GM12878 (cell line): ENCODE results near the gene HNRNPDL. TPM values are rescaled to one million over a fixed set of nuclear protein-coding genes. Genes with fewer than 3 reads are reported as not detected.
"Not testable (repeated sequence)": the region's sequence is repeated elsewhere in the genome, so short reads cannot be mapped to it uniquely, and the experiment has no call there.

ENCODE experiments used
- ATAC-seq: fragments of 200-7000 bp; cut with Tn5 transposase; 3 replicates; pipeline ENCODE4 v1.9.1; 2020; ENCODE audit warnings: mild to moderate bottlenecking, moderate library complexity
- BruUV-seq: library from RNA; stranded (reverse); fragments of 400-500 nt; replicated peaks from 2 replicates; lab custom pipeline; 2021; lab: Mats Ljungman, UMichigan
- CTCF ChIA-PET: fragments of 300-600 bp; sonication (Branson Sonifier 250); formaldehyde crosslinking; extraction: SDS; loops from one replicate; lab custom pipeline; 2021; ENCODE audit warnings: inconsistent platforms; lab: Yijun Ruan, JAX
- POLR2A ChIA-PET: fragments of 350-600 bp; formaldehyde crosslinking; extraction: SDS; loops from one replicate; lab custom pipeline; 2021; ENCODE audit warnings: inconsistent platforms; lab: Charles Lee
- RAD21 ChIA-PET: fragments of 300-600 bp; sonication (Branson Sonifier 250); formaldehyde crosslinking; loops from one replicate; lab custom pipeline; 2023; ENCODE audit warnings: antibody characterized with exemption; ENCODE audit not compliant: unreplicated experiment; lab: Charles Lee
- SMC1A ChIA-PET: fragments of 300-600 bp; sonication (Branson Sonifier 250); formaldehyde crosslinking; loops from one replicate; lab custom pipeline; 2023; ENCODE audit not compliant: unreplicated experiment, uncharacterized antibody; lab: Charles Lee
- DNase-seq: peaks from one replicate; pipeline ENCODE4 v3.0.0-alpha.2; 2011; ENCODE audit warnings: low read depth, low spot score
- FAIRE-seq: peaks from 3 replicates; lab custom pipeline; 2011; peaks lifted over from hg19 to GRCh38; lab: Jason Lieb, UNC
- H2AFZ ChIP-seq: 2 replicates; pipeline ENCODE4 v1.6.0; 2011; ENCODE audit warnings: low read depth, low read length, control low read depth; ENCODE audit not compliant: control insufficient read depth
- H3K27ac ChIP-seq: 2 replicates; pipeline ENCODE4 v1.5.1; 2011; ENCODE audit warnings: control low read depth; ENCODE audit not compliant: control insufficient read depth, insufficient read depth
- H3K27me3 ChIP-seq, 2 experiments: replicated peaks in 1 of 2; 2 replicates each; pipeline versions ENCODE4 v1.6.0 to v1.6.1; 2011; ENCODE audit warnings: low read length in 1 of 2; ENCODE audit not compliant: control insufficient read depth in 2 of 2, insufficient read depth in 2 of 2
- H3K36me3 ChIP-seq, 2 experiments: 2 replicates each; pipeline ENCODE4 v1.5.1; 2011; ENCODE audit warnings: low read length in 1 of 2; ENCODE audit not compliant: control insufficient read depth in 2 of 2, insufficient read depth in 2 of 2
- H3K4me1 ChIP-seq: 2 replicates; pipeline ENCODE4 v1.6.1; 2011; ENCODE audit warnings: mild to moderate bottlenecking, low read length, moderate library complexity, mixed read lengths; ENCODE audit not compliant: control insufficient read depth, insufficient read depth
- H3K4me2 ChIP-seq: 2 replicates; pipeline ENCODE4 v1.6.0; 2011; ENCODE audit warnings: control low read depth; ENCODE audit not compliant: control insufficient read depth, insufficient read depth
- H3K4me3 ChIP-seq: fragments of 200-600 bp; sonication (generic); 2 replicates; pipeline ENCODE4 v1.5.1; 2016
- H3K79me2 ChIP-seq: 2 replicates; pipeline ENCODE4 v1.6.0; 2011; ENCODE audit warnings: low read length; ENCODE audit not compliant: control insufficient read depth, insufficient read depth
- H3K9ac ChIP-seq: 2 replicates; pipeline ENCODE4 v1.8.0; 2011; ENCODE audit warnings: low read length, control low read depth, mixed read lengths; ENCODE audit not compliant: control insufficient read depth, insufficient read depth
- H3K9me3 ChIP-seq: replicated peaks from 3 replicates; pipeline ENCODE4 v1.5.1; 2011; ENCODE audit warnings: mild to moderate bottlenecking, low read length; ENCODE audit not compliant: control insufficient read depth, insufficient read depth
- H4K20me1 ChIP-seq: 2 replicates; pipeline ENCODE4 v1.6.0; 2011; ENCODE audit not compliant: control insufficient read depth, insufficient read depth
- NFYB ChIP-seq: IDR thresholded peaks from 2 replicates; pipeline ENCODE4 v1.6.1; 2011; ENCODE audit warnings: low read depth, mild to moderate bottlenecking, low read length, improper control_type of control experiment, moderate library complexity; ENCODE audit not compliant: insufficient read depth
- WGBS: methylation state at CpG from one replicate; pipeline ENCODE4 v1.1.6; 2016; ENCODE audit warnings: low lambda C conversion rate; ENCODE audit not compliant: insufficient replicate concordance, insufficient coverage; ENCODE audit errors: missing lambda C conversion rate; 5-methylcytosine and 5-hydroxymethylcytosine counted together
- in situ Hi-C: fragments of 300-500 bp; cut with MboI; formaldehyde crosslinking; loops from 9 replicates; pipeline ENCODE4 v1.14.3; 2018; ENCODE audit warnings: mixed read lengths
- intact Hi-C: fragments of 100-400 bp; cut with micrococcal nuclease; formaldehyde crosslinking; loops from one replicate; pipeline ENCODE4 v1.14.2; 2022; ENCODE audit not compliant: unreplicated experiment
- polyA plus RNA-seq, 11 experiments: library from polyadenylated mRNA; depleted of rRNA in 4 of 11; unstranded in 6 of 11; stranded (reverse) in 5 of 11; fragments of >200 nt; fragmentation: Nextera tagmentation in 4 of 11; fragmentation: Illumina TruSeq in 1 of 11; extraction: Ambion mirVana in 4 of 11; extraction: Trizol in 1 of 11; gene quantifications; 1 replicate in 1 of 11; 2 replicates in 10 of 11; pipeline versions ENCODE4 v1.2.1 to v1.2.3, GENCODE V29; 2011 to 2016; ENCODE audit warnings: inconsistent platforms in 2 of 11, missing spikeins in 2 of 11, low read depth in 1 of 11
- total RNA-seq, 4 experiments: library from RNA; depleted of rRNA in 3 of 4; stranded (reverse); fragments of >200 nt in 3 of 4; fragmentation: Illumina TruSeq in 1 of 4; extraction: Trizol in 1 of 4; gene quantifications; 2 replicates each; pipeline versions ENCODE4 v1.2.1 to v1.2.3, GENCODE V29; 2013 to 2021
- TF ChIP-seq, protein P1 (sequence below): fragments of 450-650 bp; IDR thresholded peaks from 2 replicates; pipeline ENCODE4 v1.6.1; 2016; ENCODE audit warnings: mild to moderate bottlenecking

Gene HNRNPDL
- total and polyA plus RNA-seq, 10 of the 15 experiments (the other 5 are each of a cell fraction or from before 2014, with no cell fraction given), result 217 to 510 (median 345) TPM

DNA sequence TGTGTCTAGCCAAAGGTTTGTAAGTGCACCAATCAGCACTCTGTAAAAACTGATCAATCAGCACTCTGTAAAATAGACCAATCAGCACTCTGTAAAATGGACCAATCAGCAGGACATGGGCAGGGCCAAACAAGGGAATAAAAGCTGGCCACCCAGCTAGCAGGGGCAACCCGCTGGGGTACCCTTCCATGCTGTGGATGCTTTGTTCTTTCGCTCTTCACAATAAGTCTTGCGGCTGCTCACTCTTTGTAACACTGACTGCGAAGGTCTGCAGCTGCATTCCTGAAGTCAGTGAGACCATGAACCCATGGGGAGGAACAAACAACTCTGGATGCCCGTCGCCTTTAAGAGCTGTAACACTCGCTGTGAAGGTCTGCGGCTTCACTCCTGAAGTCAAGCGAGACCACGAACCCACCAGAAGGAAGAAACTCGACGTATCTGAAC, 14.3 kb downstream of the HNRNPDL start:
- ChIA-PET RAD21 (no interaction called here), CTCF (no interaction called here), SMC1A (interaction anchor here (0.9 to 1.5 kb wide), 2 partner anchors 8 to 21 kb away, joined by 3 to 5 read pairs; no protein-coding TSS in a partner anchor)
- H4K20me1 ChIP-seq, result no peaks in the 10 kb centered on the region
- no peaks in the 10 kb centered on the region for H3K9me3 ChIP-seq
- intact Hi-C loops, result loop anchor here (2.0 kb wide), 1 partner anchor 27 kb away; no protein-coding TSS in a partner anchor
- H3K4me2 ChIP-seq, result no peak overlapping the region
- ATAC-seq, result no peak
- H3K36me3 ChIP-seq, result no peaks in the 10 kb centered on the region
- H3K9ac ChIP-seq, result no peak overlapping the region
- no peak for DNase-seq
- H3K4me3 ChIP-seq, result no peak overlapping the region
- WGBS, result 21% methylated on average over 12 of the region's 12 CpGs
- no peaks in the 10 kb centered on the region for H3K4me1 ChIP-seq
- BruUV-seq, result no TSS peak
- H3K27ac ChIP-seq, result no peak overlapping the region
- no peak for FAIRE-seq
- no peaks in the 10 kb centered on the region for H3K79me2 ChIP-seq
- TF ChIP-seq NFYB, result peak; percentile 67
- TF ChIP-seq, protein P1, sequence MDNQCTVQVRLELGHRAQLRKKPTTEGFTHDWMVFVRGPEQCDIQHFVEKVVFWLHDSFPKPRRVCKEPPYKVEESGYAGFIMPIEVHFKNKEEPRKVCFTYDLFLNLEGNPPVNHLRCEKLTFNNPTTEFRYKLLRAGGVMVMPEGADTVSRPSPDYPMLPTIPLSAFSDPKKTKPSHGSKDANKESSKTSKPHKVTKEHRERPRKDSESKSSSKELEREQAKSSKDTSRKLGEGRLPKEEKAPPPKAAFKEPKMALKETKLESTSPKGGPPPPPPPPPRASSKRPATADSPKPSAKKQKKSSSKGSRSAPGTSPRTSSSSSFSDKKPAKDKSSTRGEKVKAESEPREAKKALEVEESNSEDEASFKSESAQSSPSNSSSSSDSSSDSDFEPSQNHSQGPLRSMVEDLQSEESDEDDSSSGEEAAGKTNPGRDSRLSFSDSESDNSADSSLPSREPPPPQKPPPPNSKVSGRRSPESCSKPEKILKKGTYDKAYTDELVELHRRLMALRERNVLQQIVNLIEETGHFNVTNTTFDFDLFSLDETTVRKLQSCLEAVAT, result no peak
- TF ChIP-seq, all 136 proteins: peak for 1
- H3K27me3 ChIP-seq, result no peaks in the 10 kb centered on the region
- H2AFZ ChIP-seq, result no peak overlapping the region; the same call in 1 of the 2 replicates
- in situ Hi-C loops, result no loop called here
- POLR2A ChIA-PET, result interaction anchor here (0.6 kb wide), 1 partner anchor 401 kb away, joined by 3 read pairs; no protein-coding TSS in a partner anchor

DNA sequence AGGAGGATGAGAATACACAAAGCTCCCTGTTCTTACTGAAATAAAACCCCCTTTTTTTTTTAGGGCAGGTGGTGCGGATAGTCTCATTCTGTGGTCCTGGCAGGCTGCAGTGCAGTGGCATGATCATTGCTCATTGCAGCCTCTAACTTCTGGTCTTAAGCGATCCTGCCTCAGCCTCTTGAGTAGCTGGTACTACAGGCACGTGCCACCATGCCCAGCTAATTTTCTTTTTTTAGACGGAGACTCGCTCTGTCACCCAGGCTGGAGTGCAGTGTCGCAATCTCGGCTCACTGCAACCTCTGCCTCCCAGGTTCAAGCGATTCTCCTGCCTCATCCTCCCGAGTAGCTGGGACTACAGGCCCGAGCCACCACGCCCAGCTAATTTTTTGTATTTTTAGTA, 15.2 kb downstream of the HNRNPDL start:
- RAD21 ChIA-PET, ATAC-seq, DNase-seq, H3K27me3 ChIP-seq, H3K4me1 ChIP-seq, FAIRE-seq, H3K79me2 ChIP-seq, intact Hi-C loops, H2AFZ ChIP-seq, CTCF ChIA-PET, in situ Hi-C loops, BruUV-seq, H3K9me3 ChIP-seq, H3K4me2 ChIP-seq, H3K36me3 ChIP-seq, H3K27ac ChIP-seq, H3K9ac ChIP-seq, POLR2A ChIA-PET, H4K20me1 ChIP-seq, H3K4me3 ChIP-seq: not testable (repeated sequence)
- WGBS, result 80% methylated on average over 11 of the region's 11 CpGs
- SMC1A ChIA-PET, result interaction anchor here (0.8 to 1.7 kb wide), 3 partner anchors 9 to 66 kb away, joined by 3 to 5 read pairs (median 3); no protein-coding TSS in a partner anchor
